Right lobe of liver (tissue), 6 donors: ENCODE results near the gene SEPTIN1. TPM values are rescaled to one million over a fixed set of nuclear protein-coding genes. Genes with fewer than 3 reads are reported as not detected.
"Not testable (repeated sequence)": the region's sequence is repeated elsewhere in the genome, so short reads cannot be mapped to it uniquely, and the experiment has no call there.

Source experiments
- ATAC-seq, 4 donors: fragments of 200-7000 bp; cut with Tn5 transposase; one replicate each; pipeline ENCODE4 v1.9.1; 2020; ENCODE audit warnings: mild to moderate bottlenecking in 4 of 4, moderate library complexity in 4 of 4
- DNase-seq, 3 donors: peaks; one replicate each; pipeline ENCODE4 v3.0.0-alpha.2; 2020
- H3K27ac ChIP-seq, 3 donors: fragments of 200-600 bp; one replicate each; pipeline ENCODE4 v1.8.0; 2022
- H3K27me3 ChIP-seq, 2 donors: fragments of 200-600 bp; one replicate each; pipeline ENCODE4 v1.8.0; 2022
- H3K36me3 ChIP-seq, 4 donors: fragments of 200-600 bp; sonication (generic) in 1 of 4; one replicate each; pipeline versions ENCODE4 v1.5.1 to v1.8.0; 2017 to 2022; ENCODE audit warnings: control low read depth in 1 of 4
- H3K4me1 ChIP-seq, 4 donors: fragments of 200-600 bp; sonication (generic) in 1 of 4; one replicate each; pipeline versions ENCODE4 v1.5.1 to v1.8.0; 2017 to 2022; ENCODE audit warnings: control low read depth in 1 of 4
- H3K4me3 ChIP-seq, 3 donors: fragments of 200-600 bp; one replicate each; pipeline ENCODE4 v1.8.0; 2022
- H3K9me3 ChIP-seq, 4 donors: fragments of 200-600 bp; sonication (generic) in 1 of 4; one replicate each; pipeline versions ENCODE4 v1.5.1 to v1.8.0; 2017 to 2022; ENCODE audit warnings: control low read depth in 1 of 4
- CTCF ChIP-seq, 4 donors: fragments of 200-600 bp in 3 of 4; fragments of 450-650 bp in 1 of 4; IDR thresholded peaks; one replicate each; pipeline versions ENCODE4 v1.5.1 to v1.8.0; 2016 to 2022; ENCODE audit warnings: antibody characterized with exemption in 4 of 4, mild to moderate bottlenecking in 2 of 4
- POLR2A ChIP-seq: fragments of 450-650 bp; IDR thresholded peaks from one replicate; pipeline ENCODE4 v1.6.1; 2017; ENCODE audit warnings: antibody characterized with exemption, mild to moderate bottlenecking
- WGBS: methylation state at CpG from one replicate; pipeline ENCODE4 v1.1.6; 2018; ENCODE audit warnings: low coverage, low lambda C conversion rate; ENCODE audit not compliant: insufficient coverage; ENCODE audit errors: missing lambda C conversion rate; 5-methylcytosine and 5-hydroxymethylcytosine counted together
- intact Hi-C, 2 donors: fragments of 100-400 bp; cut with DNase I; formaldehyde crosslinking; loops; one replicate each; pipeline versions ENCODE4 v1.11.2 to v1.14.1; 2022
- small RNA-seq, 2 experiments: library from RNA; depleted of rRNA; stranded (forward); fragments of <200 nt; gene quantifications; one replicate each; pipeline ENCODE3, GENCODE V24; 2016
- total RNA-seq, 6 experiments: library from RNA; depleted of rRNA in 2 of 6; stranded (reverse); fragments of >200 nt in 2 of 6; fragmentation: NEBNext Ultra II Directional in 3 of 6; extraction: Animal tissue kit (Norgen Biotek cat#: 25700) in 3 of 6; gene quantifications; one replicate each; pipeline versions ENCODE4 v1.1.0 to v1.2.4, GENCODE V29; 2016 to 2023
- donor health status: DM: no; HTN: yes; CAD: no.
- donor health status: DM: no; HTN: no; CAD: no.
- donor health status: DM: no; HTN: no; CAD: no.
- donor health status: DM: no; HTN: yes; CAD: no.
- donor health status: DM: no; HTN: yes; CAD: no.

The SEPTIN1 gene
- total RNA-seq, 6 experiments from 2014 or later = 0.12 to 1.7 (median 0.93) TPM

- no peaks in the 10 kb centered on the region for H3K27me3 ChIP-seq
- ATAC-seq (peak; percentile 63 to 79 (median 74)), DNase-seq (peak; percentile 72 to 92 (median 87))
- 8% methylated on average over 7 of the region's 17 CpGs for WGBS
- TF ChIP-seq POLR2A (peak; percentile 34), CTCF (IDR thresholded peaks at IDR 0.05) (peak in 1 of 4 donors; percentile 4)
- H3K27ac ChIP-seq = peak overlapping the region; percentile 70 to 91 (median 75)
- no peaks in the 10 kb centered on the region for H3K36me3 ChIP-seq
- H3K4me3 ChIP-seq = peak overlapping the region; percentile 69 to 79 (median 72)
- peaks cover 0 to under 1% (median 0%) of the 10 kb centered on the region in 4 donors for H3K4me1 ChIP-seq
- intact Hi-C loops = no loop called here
- H3K9me3 ChIP-seq = no peaks in the 10 kb centered on the region
These were observed 46.5 kb downstream of the SEPTIN1 start for GRCh38 chr16:30335598-30336474.

- Histone ChIP-seq H3K4me3 (peak overlapping the region; percentile 69 to 79 (median 72)), H3K27ac (peak overlapping the region; percentile 70 to 91 (median 75))
- H3K27me3 ChIP-seq, H3K4me1 ChIP-seq, H3K36me3 ChIP-seq, intact Hi-C loops, H3K9me3 ChIP-seq: not testable (repeated sequence)
- 0% methylated on average over 10 of the region's 70 CpGs for WGBS
- ATAC-seq (peak; percentile 76 to 85 (median 80)), DNase-seq (peak; percentile 91 to 93 (median 92))
- peak; percentile 88 for TF ChIP-seq POLR2A
These were observed 47.2 kb downstream of the SEPTIN1 start for GRCh38 chr16:30335028-30335597.

- H3K27me3 ChIP-seq, H3K36me3 ChIP-seq, H3K4me1 ChIP-seq, intact Hi-C loops, H3K9me3 ChIP-seq: not testable (repeated sequence)
- DNase-seq (peak; percentile 91 to 93 (median 92)), ATAC-seq (peak; percentile 76 to 89 (median 80))
- Histone ChIP-seq H3K27ac (peak overlapping the region; percentile 70 to 91 (median 75)), H3K4me3 (peak overlapping the region; percentile 69 to 79 (median 72))
- 0% methylated on average over 6 of the region's 33 CpGs for WGBS
These were observed 47.8 kb downstream of the SEPTIN1 start for GRCh38 chr16:30334473-30334989.

Small RNA genes lying within 50 kb of the gene (small RNA-seq; reads per million reads assigned to genes)
- 0 to 1.9 reads per million in 2 experiments for gene RF00406

Other genes with a start within 250 kb of the SEPTIN1 start
- gene CORO1A, start 199.0 kb downstream of the SEPTIN1 start, total RNA-seq = 10 to 100 TPM in 1 of 6 experiments, 1 to 10 TPM in 5; 7.0 to 15.2 (median 7.9) TPM
- 100 to 1,000 TPM in 1 of 6 experiments, 10 to 100 TPM in 5; 22.9 to 139 (median 25.6) TPM for gene BOLA2B, start 188.9 kb downstream of the SEPTIN1 start, total RNA-seq
- 10 to 100 TPM; 15.5 to 83.2 (median 36.4) TPM for gene SLX1A, start 188.7 kb downstream of the SEPTIN1 start, total RNA-seq
- gene SULT1A3, start 183.3 kb downstream of the SEPTIN1 start, total RNA-seq = 10 to 100 TPM in 5 of 6 experiments, 1 to 10 TPM in 1; 8.5 to 29.0 (median 11.9) TPM
- 10 to 100 TPM in 1 of 6 experiments, 1 to 10 TPM in 4, under 1 TPM in 1; 0.99 to 11.2 (median 6.7) TPM for gene NPIPB13, start 134.1 kb downstream of the SEPTIN1 start, total RNA-seq
- gene CD2BP2, start 27.3 kb downstream of the SEPTIN1 start, total RNA-seq = 10 to 100 TPM; 14.8 to 23.8 (median 18.2) TPM
- 10 to 100 TPM in 3 of 6 experiments, 1 to 10 TPM in 3; 7.9 to 12.3 (median 10.6) TPM for gene TBC1D10B, start 12.1 kb downstream of the SEPTIN1 start, total RNA-seq
- 1 to 10 TPM in 1 of 6 experiments, not detected in 5; 1.4 TPM for gene MYL11, start 7.8 kb downstream of the SEPTIN1 start, total RNA-seq
- 1 to 10 TPM; 2.9 to 4.3 (median 3.9) TPM for gene ZNF48, start 12.9 kb upstream of the SEPTIN1 start, total RNA-seq
- gene ZNF771, start 25.0 kb upstream of the SEPTIN1 start, total RNA-seq = 10 to 100 TPM in 3 of 6 experiments, 1 to 10 TPM in 3; 3.9 to 11.3 (median 9.6) TPM
- 10 to 100 TPM; 10.0 to 17.9 (median 13.9) TPM for gene DCTPP1, start 47.5 kb upstream of the SEPTIN1 start, total RNA-seq
- 100 to 1,000 TPM; 157 to 228 (median 205) TPM for gene SEPHS2, start 63.3 kb upstream of the SEPTIN1 start, total RNA-seq
- gene ITGAL, start 90.2 kb upstream of the SEPTIN1 start, total RNA-seq = 10 to 100 TPM in 4 of 6 experiments, 1 to 10 TPM in 2; 7.3 to 12.4 (median 10.2) TPM
- 10 to 100 TPM; 14.7 to 21.2 (median 18.8) TPM for gene ZNF768, start 144.0 kb upstream of the SEPTIN1 start, total RNA-seq
- gene ZNF747, start 152.3 kb upstream of the SEPTIN1 start, total RNA-seq = 1 to 10 TPM; 5.3 to 9.7 (median 6.4) TPM
- gene ZNF764, start 175.8 kb upstream of the SEPTIN1 start, total RNA-seq = 1 to 10 TPM; 3.2 to 6.5 (median 4.8) TPM
- 10 to 100 TPM in 1 of 6 experiments, 1 to 10 TPM in 5; 4.0 to 11.5 (median 6.5) TPM for gene ZNF688, start 189.2 kb upstream of the SEPTIN1 start, total RNA-seq
- gene ZNF785, start 203.1 kb upstream of the SEPTIN1 start, total RNA-seq = 1 to 10 TPM; 2.4 to 6.5 (median 5.6) TPM
- 1 to 10 TPM; 3.9 to 5.8 (median 4.4) TPM for gene ZNF689, start 227.8 kb upstream of the SEPTIN1 start, total RNA-seq